CD8-positive, alpha-beta memory T cell (primary cell): ENCODE measurements around the gene PIK3C3. TPM values are rescaled to one million over a fixed set of nuclear protein-coding genes. Genes with fewer than 3 reads are reported as not detected.

Experiments
- CTCF ChIA-PET: fragments of 350-600 bp; sonication (Branson Sonifier 250); formaldehyde crosslinking; loops from one replicate; lab custom pipeline; 2021; ENCODE audit warnings: antibody characterized with exemption; lab: Charles Lee
- POLR2A ChIA-PET: fragments of 350-600 bp; sonication (Branson Sonifier 250); formaldehyde crosslinking; loops from one replicate; lab custom pipeline; 2021; ENCODE audit warnings: antibody characterized with exemption; lab: Charles Lee
- DNase-seq, 5 donors: peaks; one replicate each; pipeline versions ENCODE4 v3.0.0 to v3.0.0-alpha.2; 2020 to 2022; ENCODE audit warnings: mixed read lengths in 1 of 5
- H3K27ac ChIP-seq: one replicate; pipeline ENCODE4 v1.7.0; 2013; ENCODE audit warnings: low read depth, mild to moderate bottlenecking, low read length, moderate library complexity
- H3K27me3 ChIP-seq: 2 replicates; pipeline ENCODE4 v1.7.0; 2013; ENCODE audit warnings: low read length, mild to moderate bottlenecking; ENCODE audit not compliant: insufficient read depth, poor library complexity, severe bottlenecking
- H3K36me3 ChIP-seq: 2 replicates; pipeline ENCODE4 v1.7.0; 2013; ENCODE audit warnings: mild to moderate bottlenecking, low read length, moderate library complexity; ENCODE audit not compliant: insufficient read depth
- H3K4me1 ChIP-seq: 2 replicates; pipeline ENCODE4 v1.7.0; 2013; ENCODE audit warnings: mild to moderate bottlenecking, low read length, moderate library complexity; ENCODE audit not compliant: insufficient read depth
- H3K4me3 ChIP-seq: 2 replicates; pipeline ENCODE4 v1.7.0; 2013; ENCODE audit warnings: mild to moderate bottlenecking, low read length
- H3K9me3 ChIP-seq: 2 replicates; pipeline ENCODE4 v1.7.0; 2013; ENCODE audit warnings: mild to moderate bottlenecking, low read length
- H3K27ac Mint-ChIP-seq, 8 donors: one replicate each; pipeline ENCODE4 v1.8.0; 2020 to 2021; ENCODE audit warnings: mixed read lengths in 8 of 8, mild to moderate bottlenecking in 6 of 8, inconsistent platforms in 3 of 8, moderate library complexity in 3 of 8
- H3K27me3 Mint-ChIP-seq, 2 donors: one replicate each; pipeline ENCODE4 v1.8.0; 2020 to 2021; ENCODE audit warnings: mixed read lengths in 2 of 2, mild to moderate bottlenecking in 1 of 2, moderate library complexity in 1 of 2
- H3K36me3 Mint-ChIP-seq, 3 donors: one replicate each; pipeline ENCODE4 v1.8.0; 2020 to 2021; ENCODE audit warnings: mixed read lengths in 3 of 3, inconsistent platforms in 1 of 3, mild to moderate bottlenecking in 1 of 3
- H3K4me1 Mint-ChIP-seq, 3 donors: one replicate each; pipeline ENCODE4 v1.8.0; 2020 to 2021; ENCODE audit warnings: mixed read lengths in 3 of 3, inconsistent platforms in 1 of 3, mild to moderate bottlenecking in 1 of 3
- H3K4me3 Mint-ChIP-seq, 7 donors: one replicate each; pipeline ENCODE4 v1.8.0; 2020 to 2021; ENCODE audit warnings: mixed read lengths in 7 of 7, mild to moderate bottlenecking in 6 of 7, moderate library complexity in 4 of 7, inconsistent platforms in 2 of 7
- H3K9me3 Mint-ChIP-seq, 5 donors: one replicate each; pipeline ENCODE4 v1.8.0; 2020 to 2022; ENCODE audit warnings: mixed read lengths in 5 of 5, mild to moderate bottlenecking in 3 of 5, moderate library complexity in 2 of 5, inconsistent platforms in 1 of 5
- polyA plus RNA-seq: library from polyadenylated mRNA; unstranded; fragments of 300-500 nt; fragmentation: Illumina TruSeq; gene quantifications from one replicate; pipeline ENCODE4 v1.2.3, GENCODE V29; 2021
- total RNA-seq, 2 experiments: library from RNA; stranded (reverse); gene quantifications; one replicate each; pipeline ENCODE4 v1.2.3, GENCODE V29; 2021

PIK3C3 gene
- total and polyA plus RNA-seq, 3 experiments from 2014 or later, result 39.8 to 50.7 (median 43.6) TPM

- peaks cover 13% of the 10 kb centered on the region for H3K4me1 ChIP-seq
- H3K9me3 Mint-ChIP-seq, result no peaks in the 10 kb centered on the region
- peak overlapping the region in 5 of 8 donors; percentile 4 to 81 (median 19) for H3K27ac Mint-ChIP-seq
- H3K9me3 ChIP-seq, result no peaks in the 10 kb centered on the region
- DNase-seq, result peak in 1 of 5 donors; percentile 3
- H3K4me1 Mint-ChIP-seq, result peaks cover 12 to 15% (median 13%) of the 10 kb centered on the region in 3 donors
- peaks cover 0 to 7% of the 10 kb centered on the region in 2 donors for H3K27me3 Mint-ChIP-seq
- no peak overlapping the region for H3K4me3 ChIP-seq
- no peak overlapping the region for H3K27ac ChIP-seq
- ChIA-PET CTCF (interaction anchor here (0.7 to 3.1 kb wide), 16 partner anchors 9 to 1479 kb away, joined by 3 to 20 read pairs (median 6); no protein-coding TSS in a partner anchor), POLR2A (no interaction called here)
- no peaks in the 10 kb centered on the region for H3K27me3 ChIP-seq
- no peaks in the 10 kb centered on the region for H3K36me3 Mint-ChIP-seq
- no peak overlapping the region for H3K4me3 Mint-ChIP-seq
- H3K36me3 ChIP-seq, result no peaks in the 10 kb centered on the region
Measured at GRCh38 chr18:42113529-42114191, 158.6 kb downstream of the PIK3C3 start.

GRCh38 chr18:42114310-42114943, 159.4 kb downstream of the PIK3C3 start:
- DNase-seq, result peak; percentile 14 to 55 (median 36)
- Histone ChIP-seq H3K27ac (no peak overlapping the region), H3K4me3 (no peak overlapping the region), H3K4me1 (peaks cover 13% of the 10 kb centered on the region), H3K27me3 (no peaks in the 10 kb centered on the region), H3K36me3 (no peaks in the 10 kb centered on the region), H3K9me3 (no peaks in the 10 kb centered on the region)
- H3K9me3 Mint-ChIP-seq, result no peaks in the 10 kb centered on the region
- H3K27me3 Mint-ChIP-seq, result peaks cover 0 to 9% of the 10 kb centered on the region in 2 donors
- no peaks in the 10 kb centered on the region for H3K36me3 Mint-ChIP-seq
- POLR2A ChIA-PET, result no interaction called here
- H3K27ac Mint-ChIP-seq, result peak overlapping the region in 3 of 8 donors; percentile 2 to 55 (median 12)
- CTCF ChIA-PET, result interaction anchor here (0.7 to 3.1 kb wide), 17 partner anchors 9 to 1478 kb away, joined by 3 to 20 read pairs (median 5); no protein-coding TSS in a partner anchor
- H3K4me3 Mint-ChIP-seq, result peak overlapping the region in 3 of 7 donors; percentile 1 to 55 (median 9)
- peaks cover 12 to 15% (median 13%) of the 10 kb centered on the region in 3 donors for H3K4me1 Mint-ChIP-seq

GRCh38 chr18:42126586-42126985, 171.6 kb downstream of the PIK3C3 start:
- Mint-ChIP-seq H3K9me3 (peaks cover 0 to 2% (median 0%) of the 10 kb centered on the region in 5 donors), H3K27me3 (peaks cover 2 to 6% of the 10 kb centered on the region in 2 donors), H3K27ac (no peak overlapping the region), H3K36me3 (peaks cover 0 to 8% (median 0%) of the 10 kb centered on the region in 3 donors), H3K4me3 (no peak overlapping the region), H3K4me1 (no peaks in the 10 kb centered on the region)
- no peaks in the 10 kb centered on the region for H3K36me3 ChIP-seq
- no peak overlapping the region for H3K4me3 ChIP-seq
- no peaks in the 10 kb centered on the region for H3K9me3 ChIP-seq
- ChIA-PET POLR2A (no interaction called here), CTCF (no interaction called here)
- no peaks in the 10 kb centered on the region for H3K27me3 ChIP-seq
- DNase-seq, result no peak
- H3K4me1 ChIP-seq, result no peaks in the 10 kb centered on the region
- no peak overlapping the region for H3K27ac ChIP-seq

- H3K4me3 Mint-ChIP-seq, result no peak overlapping the region
- no peaks in the 10 kb centered on the region for H3K4me1 ChIP-seq
- peaks cover 0 to 1% of the 10 kb centered on the region in 2 donors for H3K27me3 Mint-ChIP-seq
- H3K9me3 ChIP-seq, result no peaks in the 10 kb centered on the region
- POLR2A ChIA-PET, result no interaction called here
- H3K4me1 Mint-ChIP-seq, result no peaks in the 10 kb centered on the region
- H3K36me3 ChIP-seq, result no peaks in the 10 kb centered on the region
- H3K27ac Mint-ChIP-seq, result no peak overlapping the region
- H3K9me3 Mint-ChIP-seq, result no peaks in the 10 kb centered on the region
- no peaks in the 10 kb centered on the region for H3K36me3 Mint-ChIP-seq
- CTCF ChIA-PET, result interaction anchor here (1.9 kb wide), 1 partner anchor 18 kb away, joined by 8 read pairs; no protein-coding TSS in a partner anchor
- DNase-seq, result no peak
- H3K4me3 ChIP-seq, result no peak overlapping the region
- H3K27me3 ChIP-seq, result no peaks in the 10 kb centered on the region
- no peak overlapping the region for H3K27ac ChIP-seq
Measured at GRCh38 chr18:42131066-42131929, 176.3 kb downstream of the PIK3C3 start.

- ChIA-PET POLR2A (no interaction called here), CTCF (interaction anchor here (1.9 kb wide), 1 partner anchor 18 kb away, joined by 8 read pairs; no protein-coding TSS in a partner anchor)
- no peak overlapping the region for H3K27ac Mint-ChIP-seq
- DNase-seq, result no peak
- no peak overlapping the region for H3K27ac ChIP-seq
- H3K9me3 Mint-ChIP-seq, result no peaks in the 10 kb centered on the region
- no peaks in the 10 kb centered on the region for H3K4me1 Mint-ChIP-seq
- H3K9me3 ChIP-seq, result no peaks in the 10 kb centered on the region
- no peaks in the 10 kb centered on the region for H3K4me1 ChIP-seq
- no peaks in the 10 kb centered on the region for H3K36me3 ChIP-seq
- no peak overlapping the region for H3K4me3 ChIP-seq
- H3K36me3 Mint-ChIP-seq, result no peaks in the 10 kb centered on the region
- H3K27me3 Mint-ChIP-seq, result peaks cover 0 to 1% of the 10 kb centered on the region in 2 donors
- no peak overlapping the region for H3K4me3 Mint-ChIP-seq
- H3K27me3 ChIP-seq, result no peaks in the 10 kb centered on the region
Measured at GRCh38 chr18:42131930-42132244, 176.9 kb downstream of the PIK3C3 start.
